SK-N-SH treated with all-trans-retinoic acid at 6 μM for 48 hours (cell line): ENCODE measurements around the gene CNTNAP2.

Experiments used
- ATAC-seq: fragments of 200-7000 bp; cut with Tn5 transposase; 3 replicates; pipeline ENCODE4 v1.9.1; 2020; ENCODE audit warnings: mild to moderate bottlenecking, moderate library complexity
- ARNTL ChIP-seq: fragments of 450-650 bp; formaldehyde crosslinking; IDR thresholded peaks from 2 replicates; pipeline ENCODE4 v1.5.0; 2020; ENCODE audit warnings: low read depth, mild to moderate bottlenecking, moderate library complexity, borderline replicate concordance
- BACH2 ChIP-seq: fragments of 250-450 bp; sonication (Bioruptor Pico); IDR thresholded peaks from 2 replicates; pipeline ENCODE4 v1.9.0; 2021; ENCODE audit warnings: mild to moderate bottlenecking, borderline replicate concordance
- CSDC2 ChIP-seq: fragments of 250-450 bp; sonication (Bioruptor Pico); IDR thresholded peaks from 2 replicates; pipeline ENCODE4 v1.5.0; 2020; ENCODE audit warnings: mild to moderate bottlenecking, moderate library complexity
- ESRRG ChIP-seq: fragments of 250-450 bp; sonication (Bioruptor Pico); IDR thresholded peaks from 2 replicates; pipeline ENCODE4 v1.6.1; 2021; ENCODE audit warnings: mild to moderate bottlenecking
- GLIS3 ChIP-seq: fragments of 250-450 bp; sonication (Bioruptor Pico); IDR thresholded peaks from 2 replicates; pipeline ENCODE4 v1.5.0; 2020; ENCODE audit warnings: mild to moderate bottlenecking, moderate library complexity
- ISL1 ChIP-seq: fragments of 250-450 bp; sonication (Bioruptor Pico); IDR thresholded peaks from 2 replicates; pipeline ENCODE4 v2.1.2; 2022; ENCODE audit warnings: mild to moderate bottlenecking, moderate library complexity
- OSR1 ChIP-seq: fragments of 250-450 bp; sonication (Bioruptor Pico); IDR thresholded peaks from 2 replicates; pipeline ENCODE4 v1.8.0; 2022; ENCODE audit warnings: moderate library complexity, mild to moderate bottlenecking, inconsistent platforms
- PPARA ChIP-seq: fragments of 250-450 bp; sonication (Bioruptor Pico); IDR thresholded peaks from 2 replicates; pipeline ENCODE4 v1.5.0; 2020; ENCODE audit warnings: mild to moderate bottlenecking, borderline replicate concordance
- RARB ChIP-seq: fragments of 250-450 bp; sonication (Bioruptor Pico); IDR thresholded peaks from 2 replicates; pipeline ENCODE4 v1.8.0; 2021; ENCODE audit warnings: mild to moderate bottlenecking, moderate library complexity
- SNAI2 ChIP-seq: fragments of 250-450 bp; sonication (Bioruptor Pico); IDR thresholded peaks from 2 replicates; pipeline ENCODE4 v1.5.0; 2020; ENCODE audit warnings: mild to moderate bottlenecking, moderate library complexity
- TCF4 ChIP-seq: fragments of 250-450 bp; sonication (Bioruptor Pico); IDR thresholded peaks from 2 replicates; pipeline ENCODE4 v1.8.0; 2021; ENCODE audit warnings: mild to moderate bottlenecking, moderate library complexity, borderline replicate concordance
- TOX ChIP-seq: fragments of 250-450 bp; sonication (Bioruptor Pico); IDR thresholded peaks from 2 replicates; pipeline ENCODE4 v1.8.0; 2021; ENCODE audit warnings: mild to moderate bottlenecking, moderate library complexity, borderline replicate concordance
- ZC3H10 ChIP-seq: fragments of 250-450 bp; sonication (Bioruptor Pico); IDR thresholded peaks from 2 replicates; pipeline ENCODE4 v1.5.1; 2021; ENCODE audit warnings: mild to moderate bottlenecking, moderate library complexity
- ZFP3 ChIP-seq: fragments of 250-450 bp; sonication (Bioruptor Pico); IDR thresholded peaks from 2 replicates; pipeline ENCODE4 v1.5.0; 2020; ENCODE audit warnings: mild to moderate bottlenecking, moderate library complexity
- ZFP30 ChIP-seq: fragments of 450-650 bp; formaldehyde crosslinking; IDR thresholded peaks from 2 replicates; pipeline ENCODE4 v1.5.0; 2022; ENCODE audit warnings: mild to moderate bottlenecking, moderate library complexity
- ZNF565 ChIP-seq: fragments of 450-650 bp; formaldehyde crosslinking; conservative IDR thresholded peaks from 2 replicates; pipeline ENCODE4 v1.5.0; 2020; ENCODE audit warnings: low read depth, mild to moderate bottlenecking, moderate library complexity
- ZNF70 ChIP-seq: fragments of 450-650 bp; formaldehyde crosslinking; IDR thresholded peaks from 2 replicates; pipeline ENCODE4 v1.5.0; 2020; ENCODE audit warnings: mild to moderate bottlenecking, moderate library complexity
- TF ChIP-seq, protein P1 (sequence below): fragments of 250-450 bp; sonication (Bioruptor Pico); IDR thresholded peaks from 2 replicates; pipeline ENCODE4 v1.5.1; 2020; ENCODE audit warnings: low read depth, mild to moderate bottlenecking, moderate library complexity
- TF ChIP-seq, protein P2 (sequence below): fragments of 250-450 bp; sonication (Bioruptor Pico); IDR thresholded peaks from 2 replicates; pipeline ENCODE4 v1.8.0; 2021; ENCODE audit warnings: low read depth, mild to moderate bottlenecking, moderate library complexity, borderline replicate concordance
- TF ChIP-seq, protein P3 (sequence below): fragments of 250-450 bp; sonication (Bioruptor Pico); IDR thresholded peaks from 2 replicates; pipeline ENCODE4 v1.8.0; 2020; ENCODE audit warnings: mild to moderate bottlenecking, moderate library complexity, borderline replicate concordance
- TF ChIP-seq, protein P4 (sequence below): fragments of 250-450 bp; sonication (Bioruptor Pico); IDR thresholded peaks from 2 replicates; pipeline ENCODE4 v1.5.1; 2021; ENCODE audit warnings: mild to moderate bottlenecking, moderate library complexity
- TF ChIP-seq, protein P5 (sequence below): fragments of 250-450 bp; sonication (Bioruptor Pico); IDR thresholded peaks from 2 replicates; pipeline ENCODE4 v1.5.0; 2020; ENCODE audit warnings: mild to moderate bottlenecking, moderate library complexity

CNTNAP2 gene

DNA sequence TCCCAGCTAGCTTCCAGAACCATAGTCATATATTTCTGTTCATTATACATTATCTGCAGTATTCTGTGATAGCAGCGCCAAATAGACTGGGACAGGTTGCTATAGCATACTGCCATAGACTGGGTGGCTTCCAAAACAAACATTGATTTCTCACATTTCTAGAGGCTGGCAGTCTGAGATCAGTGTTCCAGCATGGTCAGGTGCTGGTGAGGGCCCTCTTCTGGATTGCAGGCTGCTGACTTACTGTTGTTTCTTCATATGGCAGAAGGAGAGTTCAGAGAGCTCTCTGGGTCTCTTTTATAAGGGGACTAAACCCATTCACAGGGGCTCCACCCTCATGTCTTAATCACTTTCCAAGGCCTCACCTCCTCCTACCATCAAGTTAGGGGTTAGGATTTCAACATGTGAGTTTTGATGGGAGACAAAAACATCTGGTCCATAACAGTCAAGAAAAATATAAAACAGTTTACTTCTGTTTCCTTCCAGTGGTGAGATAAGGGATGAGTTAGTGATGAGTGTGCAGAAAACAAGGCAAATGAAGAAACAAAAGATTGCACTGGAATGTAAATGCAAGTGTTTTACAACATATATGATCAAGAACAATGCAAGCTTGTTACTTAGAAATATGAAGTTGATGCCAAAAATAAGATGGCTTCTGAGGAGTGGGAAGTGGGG is 2074.9 kb downstream of the CNTNAP2 start:
- no peak for ATAC-seq

DNA sequence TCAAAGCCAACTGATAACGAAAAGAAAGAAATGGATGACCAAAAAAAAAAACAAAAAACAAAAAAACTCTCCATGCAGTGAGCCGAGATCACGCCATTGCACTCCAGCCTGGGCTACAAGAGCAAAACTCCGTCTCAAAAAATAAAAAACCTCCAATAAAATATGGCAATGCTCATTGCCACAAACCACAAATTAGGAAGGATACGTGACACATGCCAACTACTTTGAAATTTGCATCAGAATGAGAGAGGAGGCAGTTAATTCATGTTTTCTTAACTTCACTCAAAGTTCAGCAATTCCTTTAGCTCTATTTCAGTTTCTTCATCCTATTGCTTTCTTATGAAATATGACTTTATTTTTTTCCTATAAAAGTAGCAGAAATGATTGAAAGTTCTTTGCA is 2075.9 kb downstream of the CNTNAP2 start:
- TF ChIP-seq SNAI2 (CRISPR knock-in tag), result no peak
- TF ChIP-seq, protein P1, sequence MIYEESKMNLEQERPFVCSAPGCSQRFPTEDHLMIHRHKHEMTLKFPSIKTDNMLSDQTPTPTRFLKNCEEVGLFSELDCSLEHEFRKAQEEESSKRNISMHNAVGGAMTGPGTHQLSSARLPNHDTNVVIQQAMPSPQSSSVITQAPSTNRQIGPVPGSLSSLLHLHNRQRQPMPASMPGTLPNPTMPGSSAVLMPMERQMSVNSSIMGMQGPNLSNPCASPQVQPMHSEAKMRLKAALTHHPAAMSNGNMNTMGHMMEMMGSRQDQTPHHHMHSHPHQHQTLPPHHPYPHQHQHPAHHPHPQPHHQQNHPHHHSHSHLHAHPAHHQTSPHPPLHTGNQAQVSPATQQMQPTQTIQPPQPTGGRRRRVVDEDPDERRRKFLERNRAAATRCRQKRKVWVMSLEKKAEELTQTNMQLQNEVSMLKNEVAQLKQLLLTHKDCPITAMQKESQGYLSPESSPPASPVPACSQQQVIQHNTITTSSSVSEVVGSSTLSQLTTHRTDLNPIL (CRISPR knock-in tag), result no peak
- no peak for TF ChIP-seq BACH2 (CRISPR knock-in tag)
- TF ChIP-seq ZFP30, result no peak
- no peak for TF ChIP-seq OSR1 (CRISPR knock-in tag)
- TF ChIP-seq ZC3H10 (CRISPR knock-in tag), result no peak
- TF ChIP-seq ESRRG, result no peak
- TF ChIP-seq, protein P2, sequence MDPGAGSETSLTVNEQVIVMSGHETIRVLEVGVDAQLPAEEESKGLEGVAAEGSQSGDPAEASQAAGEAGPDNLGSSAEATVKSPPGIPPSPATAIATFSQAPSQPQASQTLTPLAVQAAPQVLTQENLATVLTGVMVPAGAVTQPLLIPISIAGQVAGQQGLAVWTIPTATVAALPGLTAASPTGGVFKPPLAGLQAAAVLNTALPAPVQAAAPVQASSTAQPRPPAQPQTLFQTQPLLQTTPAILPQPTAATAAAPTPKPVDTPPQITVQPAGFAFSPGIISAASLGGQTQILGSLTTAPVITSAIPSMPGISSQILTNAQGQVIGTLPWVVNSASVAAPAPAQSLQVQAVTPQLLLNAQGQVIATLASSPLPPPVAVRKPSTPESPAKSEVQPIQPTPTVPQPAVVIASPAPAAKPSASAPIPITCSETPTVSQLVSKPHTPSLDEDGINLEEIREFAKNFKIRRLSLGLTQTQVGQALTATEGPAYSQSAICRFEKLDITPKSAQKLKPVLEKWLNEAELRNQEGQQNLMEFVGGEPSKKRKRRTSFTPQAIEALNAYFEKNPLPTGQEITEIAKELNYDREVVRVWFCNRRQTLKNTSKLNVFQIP (CRISPR knock-in tag), result no peak
- TF ChIP-seq, protein P3, sequence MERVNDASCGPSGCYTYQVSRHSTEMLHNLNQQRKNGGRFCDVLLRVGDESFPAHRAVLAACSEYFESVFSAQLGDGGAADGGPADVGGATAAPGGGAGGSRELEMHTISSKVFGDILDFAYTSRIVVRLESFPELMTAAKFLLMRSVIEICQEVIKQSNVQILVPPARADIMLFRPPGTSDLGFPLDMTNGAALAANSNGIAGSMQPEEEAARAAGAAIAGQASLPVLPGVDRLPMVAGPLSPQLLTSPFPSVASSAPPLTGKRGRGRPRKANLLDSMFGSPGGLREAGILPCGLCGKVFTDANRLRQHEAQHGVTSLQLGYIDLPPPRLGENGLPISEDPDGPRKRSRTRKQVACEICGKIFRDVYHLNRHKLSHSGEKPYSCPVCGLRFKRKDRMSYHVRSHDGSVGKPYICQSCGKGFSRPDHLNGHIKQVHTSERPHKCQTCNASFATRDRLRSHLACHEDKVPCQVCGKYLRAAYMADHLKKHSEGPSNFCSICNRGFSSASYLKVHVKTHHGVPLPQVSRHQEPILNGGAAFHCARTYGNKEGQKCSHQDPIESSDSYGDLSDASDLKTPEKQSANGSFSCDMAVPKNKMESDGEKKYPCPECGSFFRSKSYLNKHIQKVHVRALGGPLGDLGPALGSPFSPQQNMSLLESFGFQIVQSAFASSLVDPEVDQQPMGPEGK, result no peak
- no peak for TF ChIP-seq ISL1 (CRISPR knock-in tag)
- TF ChIP-seq ZFP3 (CRISPR knock-in tag), result no peak
- TF ChIP-seq PPARA (CRISPR knock-in tag), result no peak
- no peak for TF ChIP-seq GLIS3 (CRISPR knock-in tag)
- no peak for TF ChIP-seq ARNTL (CRISPR knock-in tag)
- TF ChIP-seq, all 23 proteins: peak for 0
- ATAC-seq, result no peak

More for the DNA sequence above, 2074.9 kb downstream of the CNTNAP2 start:
- no peak for TF ChIP-seq BACH2 (CRISPR knock-in tag)
- TF ChIP-seq, protein P1 (CRISPR knock-in tag), result no peak
- no peak for TF ChIP-seq CSDC2
- TF ChIP-seq ZFP3 (CRISPR knock-in tag), result no peak
- TF ChIP-seq RARB (CRISPR knock-in tag), result no peak
- TF ChIP-seq, protein P4, sequence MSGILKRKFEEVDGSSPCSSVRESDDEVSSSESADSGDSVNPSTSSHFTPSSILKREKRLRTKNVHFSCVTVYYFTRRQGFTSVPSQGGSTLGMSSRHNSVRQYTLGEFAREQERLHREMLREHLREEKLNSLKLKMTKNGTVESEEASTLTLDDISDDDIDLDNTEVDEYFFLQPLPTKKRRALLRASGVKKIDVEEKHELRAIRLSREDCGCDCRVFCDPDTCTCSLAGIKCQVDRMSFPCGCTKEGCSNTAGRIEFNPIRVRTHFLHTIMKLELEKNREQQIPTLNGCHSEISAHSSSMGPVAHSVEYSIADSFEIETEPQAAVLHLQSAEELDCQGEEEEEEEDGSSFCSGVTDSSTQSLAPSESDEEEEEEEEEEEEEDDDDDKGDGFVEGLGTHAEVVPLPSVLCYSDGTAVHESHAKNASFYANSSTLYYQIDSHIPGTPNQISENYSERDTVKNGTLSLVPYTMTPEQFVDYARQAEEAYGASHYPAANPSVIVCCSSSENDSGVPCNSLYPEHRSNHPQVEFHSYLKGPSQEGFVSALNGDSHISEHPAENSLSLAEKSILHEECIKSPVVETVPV, result no peak
- TF ChIP-seq PPARA (CRISPR knock-in tag), result no peak
- no peak for TF ChIP-seq ZNF565 (CRISPR knock-in tag)
- no peak for TF ChIP-seq TOX
- no peak for TF ChIP-seq TCF4 (CRISPR knock-in tag)
- TF ChIP-seq, protein P2 (CRISPR knock-in tag), result no peak
- no peak for TF ChIP-seq OSR1 (CRISPR knock-in tag)
- TF ChIP-seq ZC3H10 (CRISPR knock-in tag), result no peak
- no peak for TF ChIP-seq GLIS3 (CRISPR knock-in tag)
- no peak for TF ChIP-seq ZNF70
- no peak for TF ChIP-seq ZFP30
- TF ChIP-seq, protein P5, sequence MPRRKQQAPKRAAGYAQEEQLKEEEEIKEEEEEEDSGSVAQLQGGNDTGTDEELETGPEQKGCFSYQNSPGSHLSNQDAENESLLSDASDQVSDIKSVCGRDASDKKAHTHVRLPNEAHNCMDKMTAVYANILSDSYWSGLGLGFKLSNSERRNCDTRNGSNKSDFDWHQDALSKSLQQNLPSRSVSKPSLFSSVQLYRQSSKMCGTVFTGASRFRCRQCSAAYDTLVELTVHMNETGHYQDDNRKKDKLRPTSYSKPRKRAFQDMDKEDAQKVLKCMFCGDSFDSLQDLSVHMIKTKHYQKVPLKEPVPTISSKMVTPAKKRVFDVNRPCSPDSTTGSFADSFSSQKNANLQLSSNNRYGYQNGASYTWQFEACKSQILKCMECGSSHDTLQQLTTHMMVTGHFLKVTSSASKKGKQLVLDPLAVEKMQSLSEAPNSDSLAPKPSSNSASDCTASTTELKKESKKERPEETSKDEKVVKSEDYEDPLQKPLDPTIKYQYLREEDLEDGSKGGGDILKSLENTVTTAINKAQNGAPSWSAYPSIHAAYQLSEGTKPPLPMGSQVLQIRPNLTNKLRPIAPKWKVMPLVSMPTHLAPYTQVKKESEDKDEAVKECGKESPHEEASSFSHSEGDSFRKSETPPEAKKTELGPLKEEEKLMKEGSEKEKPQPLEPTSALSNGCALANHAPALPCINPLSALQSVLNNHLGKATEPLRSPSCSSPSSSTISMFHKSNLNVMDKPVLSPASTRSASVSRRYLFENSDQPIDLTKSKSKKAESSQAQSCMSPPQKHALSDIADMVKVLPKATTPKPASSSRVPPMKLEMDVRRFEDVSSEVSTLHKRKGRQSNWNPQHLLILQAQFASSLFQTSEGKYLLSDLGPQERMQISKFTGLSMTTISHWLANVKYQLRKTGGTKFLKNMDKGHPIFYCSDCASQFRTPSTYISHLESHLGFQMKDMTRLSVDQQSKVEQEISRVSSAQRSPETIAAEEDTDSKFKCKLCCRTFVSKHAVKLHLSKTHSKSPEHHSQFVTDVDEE (CRISPR knock-in tag), result no peak
